HEK293 (cell line): Measurements from ENCODE around the gene SNTB2.

Experiments used
- ZBTB1 ChIP-seq: fragments of 450-650 bp; formaldehyde crosslinking; IDR thresholded peaks from 2 replicates; pipeline ENCODE4 v1.5.1; 2016; ENCODE audit warnings: missing biosample characterization, missing genetic modification characterization
- ZNF169 ChIP-seq: fragments of 450-650 bp; formaldehyde crosslinking; IDR thresholded peaks from 2 replicates; pipeline ENCODE4 v1.5.1; 2016; ENCODE audit warnings: missing biosample characterization, missing genetic modification characterization
- ZNF24 ChIP-seq: fragments of 450-650 bp; formaldehyde crosslinking; IDR thresholded peaks from 2 replicates; pipeline ENCODE4 v1.5.1; 2016; ENCODE audit warnings: missing biosample characterization, missing genetic modification characterization
- ZSCAN23 ChIP-seq: fragments of 450-650 bp; formaldehyde crosslinking; IDR thresholded peaks from 2 replicates; pipeline ENCODE4 v1.5.1; 2016; ENCODE audit warnings: missing biosample characterization, missing genetic modification characterization
- TF ChIP-seq, protein P1 (sequence below): fragments of 450-650 bp; formaldehyde crosslinking; IDR thresholded peaks from 2 replicates; pipeline ENCODE4 v1.5.1; 2017; ENCODE audit warnings: missing biosample characterization, mild to moderate bottlenecking, missing genetic modification characterization, moderate library complexity
- TF ChIP-seq, protein P2 (sequence below): fragments of 450-650 bp; formaldehyde crosslinking; IDR thresholded peaks from 2 replicates; pipeline ENCODE4 v1.5.1; 2016; ENCODE audit warnings: missing biosample characterization, missing genetic modification characterization
- TF ChIP-seq, protein P3 (sequence below): fragments of 450-650 bp; formaldehyde crosslinking; IDR thresholded peaks from 2 replicates; pipeline ENCODE4 v1.5.1; 2016; ENCODE audit warnings: missing biosample characterization, missing genetic modification characterization, low read depth
- TF ChIP-seq, protein P4 (sequence below): fragments of 450-650 bp; formaldehyde crosslinking; IDR thresholded peaks from 2 replicates; pipeline ENCODE4 v1.5.1; 2016; ENCODE audit warnings: missing biosample characterization, missing genetic modification characterization

DNA sequence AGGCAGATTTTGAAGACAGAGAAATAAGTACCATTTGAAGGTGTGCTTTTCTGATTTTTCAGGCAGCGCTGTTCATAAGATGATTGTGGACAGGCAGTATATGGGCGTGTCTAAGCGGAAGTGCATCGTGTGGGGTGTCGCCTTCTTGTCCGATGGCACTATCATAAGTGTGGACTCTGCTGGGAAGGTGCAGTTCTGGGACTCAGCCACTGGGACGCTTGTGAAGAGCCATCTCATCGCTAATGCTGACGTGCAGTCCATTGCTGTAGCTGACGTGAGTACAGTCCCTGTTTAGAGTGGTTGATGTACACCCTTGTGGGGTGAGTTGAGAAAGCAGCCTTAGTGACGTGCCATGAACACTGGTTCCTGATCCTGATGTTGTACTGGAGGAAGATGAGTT lies 43.8 kb upstream of the SNTB2 start:
- TF ChIP-seq, protein P1, sequence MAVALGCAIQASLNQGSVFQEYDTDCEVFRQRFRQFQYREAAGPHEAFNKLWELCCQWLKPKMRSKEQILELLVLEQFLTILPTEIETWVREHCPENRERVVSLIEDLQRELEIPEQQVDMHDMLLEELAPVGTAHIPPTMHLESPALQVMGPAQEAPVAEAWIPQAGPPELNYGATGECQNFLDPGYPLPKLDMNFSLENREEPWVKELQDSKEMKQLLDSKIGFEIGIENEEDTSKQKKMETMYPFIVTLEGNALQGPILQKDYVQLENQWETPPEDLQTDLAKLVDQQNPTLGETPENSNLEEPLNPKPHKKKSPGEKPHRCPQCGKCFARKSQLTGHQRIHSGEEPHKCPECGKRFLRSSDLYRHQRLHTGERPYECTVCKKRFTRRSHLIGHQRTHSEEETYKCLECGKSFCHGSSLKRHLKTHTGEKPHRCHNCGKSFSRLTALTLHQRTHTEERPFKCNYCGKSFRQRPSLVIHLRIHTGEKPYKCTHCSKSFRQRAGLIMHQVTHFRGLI (tag by site-specific recombination), result no peak
- TF ChIP-seq ZSCAN23 (no peak), ZNF24 (tag by site-specific recombination) (no peak), ZNF169 (tag by site-specific recombination) (no peak), ZBTB1 (tag by site-specific recombination) (no peak)
- TF ChIP-seq, protein P2, sequence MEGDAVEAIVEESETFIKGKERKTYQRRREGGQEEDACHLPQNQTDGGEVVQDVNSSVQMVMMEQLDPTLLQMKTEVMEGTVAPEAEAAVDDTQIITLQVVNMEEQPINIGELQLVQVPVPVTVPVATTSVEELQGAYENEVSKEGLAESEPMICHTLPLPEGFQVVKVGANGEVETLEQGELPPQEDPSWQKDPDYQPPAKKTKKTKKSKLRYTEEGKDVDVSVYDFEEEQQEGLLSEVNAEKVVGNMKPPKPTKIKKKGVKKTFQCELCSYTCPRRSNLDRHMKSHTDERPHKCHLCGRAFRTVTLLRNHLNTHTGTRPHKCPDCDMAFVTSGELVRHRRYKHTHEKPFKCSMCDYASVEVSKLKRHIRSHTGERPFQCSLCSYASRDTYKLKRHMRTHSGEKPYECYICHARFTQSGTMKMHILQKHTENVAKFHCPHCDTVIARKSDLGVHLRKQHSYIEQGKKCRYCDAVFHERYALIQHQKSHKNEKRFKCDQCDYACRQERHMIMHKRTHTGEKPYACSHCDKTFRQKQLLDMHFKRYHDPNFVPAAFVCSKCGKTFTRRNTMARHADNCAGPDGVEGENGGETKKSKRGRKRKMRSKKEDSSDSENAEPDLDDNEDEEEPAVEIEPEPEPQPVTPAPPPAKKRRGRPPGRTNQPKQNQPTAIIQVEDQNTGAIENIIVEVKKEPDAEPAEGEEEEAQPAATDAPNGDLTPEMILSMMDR (tag by site-specific recombination), result no peak
- TF ChIP-seq, protein P3, sequence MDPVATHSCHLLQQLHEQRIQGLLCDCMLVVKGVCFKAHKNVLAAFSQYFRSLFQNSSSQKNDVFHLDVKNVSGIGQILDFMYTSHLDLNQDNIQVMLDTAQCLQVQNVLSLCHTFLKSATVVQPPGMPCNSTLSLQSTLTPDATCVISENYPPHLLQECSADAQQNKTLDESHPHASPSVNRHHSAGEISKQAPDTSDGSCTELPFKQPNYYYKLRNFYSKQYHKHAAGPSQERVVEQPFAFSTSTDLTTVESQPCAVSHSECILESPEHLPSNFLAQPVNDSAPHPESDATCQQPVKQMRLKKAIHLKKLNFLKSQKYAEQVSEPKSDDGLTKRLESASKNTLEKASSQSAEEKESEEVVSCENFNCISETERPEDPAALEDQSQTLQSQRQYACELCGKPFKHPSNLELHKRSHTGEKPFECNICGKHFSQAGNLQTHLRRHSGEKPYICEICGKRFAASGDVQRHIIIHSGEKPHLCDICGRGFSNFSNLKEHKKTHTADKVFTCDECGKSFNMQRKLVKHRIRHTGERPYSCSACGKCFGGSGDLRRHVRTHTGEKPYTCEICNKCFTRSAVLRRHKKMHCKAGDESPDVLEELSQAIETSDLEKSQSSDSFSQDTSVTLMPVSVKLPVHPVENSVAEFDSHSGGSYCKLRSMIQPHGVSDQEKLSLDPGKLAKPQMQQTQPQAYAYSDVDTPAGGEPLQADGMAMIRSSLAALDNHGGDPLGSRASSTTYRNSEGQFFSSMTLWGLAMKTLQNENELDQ (tag by site-specific recombination), result no peak
- TF ChIP-seq, protein P4, sequence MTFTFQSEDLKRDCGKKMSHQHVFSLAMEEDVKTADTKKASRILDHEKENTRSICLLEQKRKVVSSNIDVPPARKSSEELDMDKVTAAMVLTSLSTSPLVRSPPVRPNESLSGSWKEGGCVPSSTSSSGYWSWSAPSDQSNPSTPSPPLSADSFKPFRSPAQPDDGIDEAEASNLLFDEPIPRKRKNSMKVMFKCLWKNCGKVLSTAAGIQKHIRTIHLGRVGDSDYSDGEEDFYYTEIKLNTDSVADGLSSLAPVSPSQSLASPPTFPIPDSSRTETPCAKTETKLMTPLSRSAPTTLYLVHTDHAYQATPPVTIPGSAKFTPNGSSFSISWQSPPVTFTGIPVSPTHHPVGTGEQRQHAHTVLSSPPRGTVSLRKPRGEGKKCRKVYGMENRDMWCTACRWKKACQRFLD (tag by site-specific recombination), result no peak
